Epithelial cell of esophagus (primary cell): ENCODE data around the gene STK38L.
"Not testable (repeated sequence)": the region's sequence is repeated elsewhere in the genome, so short reads cannot be mapped to it uniquely, and the experiment has no call there.

Source experiments
- DNase-seq: peaks from one replicate; pipeline ENCODE4 v3.0.0; 2010; ENCODE audit warnings: low read depth
- H3K4me3 ChIP-seq: 2 replicates; pipeline ENCODE4 v1.5.1; 2011; ENCODE audit warnings: mild to moderate bottlenecking, low read length, control low read depth
- TF ChIP-seq, protein P1 (sequence below): IDR thresholded peaks from 2 replicates; pipeline ENCODE4 v1.5.1; 2011; ENCODE audit warnings: low read depth, mild to moderate bottlenecking, low read length, control low read depth, inconsistent platforms; ENCODE audit not compliant: insufficient read depth; ENCODE audit errors: missing control alignments

STK38L gene

DNA sequence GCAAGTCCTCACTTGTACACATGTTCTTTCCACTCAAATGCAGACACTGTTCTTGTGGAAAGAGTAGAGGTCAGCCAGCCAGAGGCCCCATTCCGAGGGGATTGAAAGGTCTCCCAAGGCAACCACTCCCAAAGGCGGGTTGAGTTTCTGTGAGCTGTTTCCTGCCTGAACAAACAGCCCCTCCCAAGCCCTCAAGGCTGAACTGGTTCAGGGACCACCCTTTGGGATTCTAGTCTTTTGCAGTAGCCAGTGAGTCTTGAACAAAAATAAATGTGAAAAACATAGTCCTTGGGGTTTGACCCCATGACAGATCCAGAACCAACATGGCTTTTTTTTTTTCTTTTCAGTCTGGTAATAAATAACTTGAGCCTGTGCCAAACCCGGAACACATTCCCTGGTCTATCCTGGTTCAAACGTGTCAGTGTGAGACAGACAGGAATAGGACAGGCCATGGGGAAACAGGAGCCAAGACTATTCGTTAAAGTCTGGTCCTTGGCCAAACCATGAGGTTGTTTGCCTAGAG lies 17.6 kb upstream of the STK38L start:
- peak overlapping the region; percentile 20 for H3K4me3 ChIP-seq
- DNase-seq, result peak; percentile 89
- TF ChIP-seq, protein P1, sequence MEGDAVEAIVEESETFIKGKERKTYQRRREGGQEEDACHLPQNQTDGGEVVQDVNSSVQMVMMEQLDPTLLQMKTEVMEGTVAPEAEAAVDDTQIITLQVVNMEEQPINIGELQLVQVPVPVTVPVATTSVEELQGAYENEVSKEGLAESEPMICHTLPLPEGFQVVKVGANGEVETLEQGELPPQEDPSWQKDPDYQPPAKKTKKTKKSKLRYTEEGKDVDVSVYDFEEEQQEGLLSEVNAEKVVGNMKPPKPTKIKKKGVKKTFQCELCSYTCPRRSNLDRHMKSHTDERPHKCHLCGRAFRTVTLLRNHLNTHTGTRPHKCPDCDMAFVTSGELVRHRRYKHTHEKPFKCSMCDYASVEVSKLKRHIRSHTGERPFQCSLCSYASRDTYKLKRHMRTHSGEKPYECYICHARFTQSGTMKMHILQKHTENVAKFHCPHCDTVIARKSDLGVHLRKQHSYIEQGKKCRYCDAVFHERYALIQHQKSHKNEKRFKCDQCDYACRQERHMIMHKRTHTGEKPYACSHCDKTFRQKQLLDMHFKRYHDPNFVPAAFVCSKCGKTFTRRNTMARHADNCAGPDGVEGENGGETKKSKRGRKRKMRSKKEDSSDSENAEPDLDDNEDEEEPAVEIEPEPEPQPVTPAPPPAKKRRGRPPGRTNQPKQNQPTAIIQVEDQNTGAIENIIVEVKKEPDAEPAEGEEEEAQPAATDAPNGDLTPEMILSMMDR, result no peak

DNA sequence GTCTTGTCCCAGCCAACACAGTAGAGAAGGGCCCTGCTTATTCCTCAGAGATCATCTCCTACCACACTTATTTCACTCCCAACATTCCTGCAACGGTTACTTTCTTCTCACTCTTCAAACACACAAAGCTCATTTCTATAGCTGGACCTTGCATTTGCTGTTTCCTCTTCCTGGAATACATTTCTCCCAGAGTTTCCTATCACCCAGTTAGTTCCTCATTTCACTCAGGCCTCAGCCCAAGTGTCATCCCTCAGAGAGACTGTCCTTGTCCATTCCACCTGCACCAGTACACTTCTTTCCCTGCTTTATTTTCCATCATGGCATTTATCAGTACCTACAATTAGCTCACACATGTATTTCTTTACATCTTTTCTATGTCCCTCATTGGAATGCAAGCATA lies 14.7 kb upstream of the STK38L start:
- no peak overlapping the region for H3K4me3 ChIP-seq
- TF ChIP-seq, protein P1, result no peak
- no peak for DNase-seq

DNA sequence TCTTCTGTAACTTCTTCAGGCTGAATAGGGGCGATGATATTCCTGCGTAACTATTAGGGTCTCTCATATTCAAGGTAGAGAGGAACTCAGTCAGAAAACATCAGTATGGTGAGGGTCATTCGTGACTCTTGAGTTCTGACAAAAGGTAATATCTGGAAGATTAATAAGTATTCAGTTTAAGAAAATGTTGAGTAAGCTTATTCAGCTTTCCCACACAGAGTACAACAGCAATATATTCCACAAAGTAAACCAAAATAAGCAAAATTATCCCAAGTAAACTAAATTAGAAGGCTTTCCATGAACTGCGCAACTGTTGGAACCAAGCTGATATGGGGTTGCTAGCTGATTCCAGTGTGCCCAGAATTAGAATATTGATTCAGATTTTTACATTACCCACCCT lies 12.7 kb upstream of the STK38L start:
- DNase-seq, H3K4me3 ChIP-seq: not testable (repeated sequence)

DNA sequence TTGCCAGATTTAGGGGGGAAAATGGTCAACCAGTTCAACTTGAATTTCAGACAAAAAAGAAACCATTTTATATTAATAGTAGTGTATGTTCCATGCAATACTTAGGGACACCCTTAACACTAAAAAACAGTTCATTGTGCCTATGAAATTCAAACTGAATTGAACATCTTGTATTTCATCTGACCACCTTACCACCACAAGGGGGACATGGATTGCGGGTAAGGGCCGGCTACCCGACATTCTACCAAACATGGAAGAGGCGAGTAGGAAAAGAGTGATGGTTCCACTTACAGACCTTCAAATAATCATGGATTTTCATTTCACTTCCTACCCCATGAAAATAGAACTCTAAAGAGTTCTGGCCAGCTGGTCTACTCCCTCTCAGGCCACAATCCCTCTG lies 10.3 kb upstream of the STK38L start:
- H3K4me3 ChIP-seq, result no peak overlapping the region
- no peak for DNase-seq
- TF ChIP-seq, protein P1, result no peak

DNA sequence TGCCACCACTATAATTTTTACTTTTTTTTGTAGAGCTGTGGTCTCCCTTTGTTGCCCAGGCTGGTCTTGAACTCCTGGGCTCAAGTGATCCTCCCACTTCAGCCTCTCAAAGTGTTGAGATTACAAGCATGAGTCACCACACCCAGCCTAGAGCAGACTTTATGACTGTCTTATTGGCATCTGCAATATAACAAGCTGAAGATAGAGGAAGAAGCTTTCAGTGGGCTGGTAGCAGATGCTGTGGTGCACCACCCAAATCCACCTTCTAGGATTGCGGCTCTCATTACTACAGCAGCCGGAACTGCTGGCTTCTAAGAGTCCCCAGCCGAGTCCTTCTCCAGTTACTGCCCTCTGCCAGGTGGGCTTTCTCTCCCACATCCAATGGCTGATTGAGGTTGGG lies 7.6 kb upstream of the STK38L start:
- TF ChIP-seq, protein P1, result no peak
- H3K4me3 ChIP-seq, result no peak overlapping the region
- peak; percentile 41 for DNase-seq

DNA sequence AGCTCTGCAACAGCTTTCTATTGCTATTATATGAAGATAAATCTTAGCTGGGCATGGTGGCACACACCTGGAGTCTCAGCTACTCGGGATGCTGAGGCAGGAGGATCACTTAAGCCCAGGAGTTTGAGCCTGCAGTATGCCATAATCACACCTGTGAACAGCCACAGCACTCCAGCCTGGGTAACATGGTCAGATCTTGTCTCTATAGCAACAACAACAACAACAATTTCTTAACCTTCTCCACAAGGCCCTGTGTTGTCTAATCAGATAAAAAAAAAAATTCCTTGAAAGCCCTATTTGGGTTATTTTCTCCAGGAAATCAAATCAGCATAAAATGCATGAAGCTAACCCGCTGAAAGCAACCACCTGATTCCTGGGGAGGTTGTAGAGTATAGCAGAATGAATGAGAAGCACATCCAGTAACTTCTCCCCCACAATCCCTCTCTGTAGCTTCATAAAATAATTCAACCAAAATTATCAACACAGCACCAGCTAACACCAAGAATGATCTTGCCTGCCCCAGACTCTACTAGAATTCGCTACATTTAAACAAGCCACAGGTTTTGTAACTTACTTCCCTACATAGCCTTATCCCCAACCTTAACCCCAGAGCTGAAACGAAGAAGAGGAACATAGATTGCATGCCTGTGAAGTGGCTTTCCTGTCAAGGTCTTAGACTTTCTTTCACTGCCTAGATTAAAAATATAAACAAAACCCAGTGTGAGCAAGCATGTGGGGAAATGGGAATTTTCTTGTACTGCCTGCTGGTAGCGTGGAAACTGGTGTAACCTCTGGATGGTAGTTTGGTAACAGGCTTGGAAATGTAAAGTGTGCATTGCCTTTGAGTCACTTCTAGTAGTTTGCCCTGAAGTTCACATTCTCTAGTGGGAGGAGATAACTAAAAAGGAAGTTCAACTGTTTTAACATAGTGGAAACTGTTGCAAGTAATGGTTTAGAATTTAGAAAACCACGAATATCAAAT lies 6.0 kb upstream of the STK38L start:
- no peak for DNase-seq

DNA sequence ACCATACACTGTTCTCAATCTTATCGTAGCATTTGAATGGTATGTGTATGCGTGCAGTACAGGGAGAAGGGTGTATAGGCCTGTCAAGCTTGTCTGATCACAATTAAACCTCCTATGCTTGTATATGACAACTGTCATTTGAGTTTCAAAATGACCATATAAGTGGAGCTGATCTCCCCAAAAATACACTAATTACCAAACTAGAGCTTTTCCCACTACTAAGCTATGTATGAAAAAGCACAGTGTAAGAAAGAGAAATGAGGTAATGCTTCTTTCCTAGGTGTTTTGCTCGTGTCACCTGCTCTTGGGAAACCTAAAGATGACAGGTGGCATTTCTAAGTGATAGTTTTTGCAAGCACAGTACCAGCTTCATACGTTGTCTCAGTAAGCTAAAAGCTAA lies 1.1 kb upstream of the STK38L start:
- TF ChIP-seq, protein P1, result no peak
- H3K4me3 ChIP-seq, result no peak overlapping the region
- no peak for DNase-seq

More for the DNA sequence above, 6.0 kb upstream of the STK38L start:
- no peak overlapping the region for H3K4me3 ChIP-seq
- TF ChIP-seq, protein P1, result no peak
